ENCODE data around the gene BSDC1. TPM values are rescaled to one million over a fixed set of nuclear protein-coding genes. Genes with fewer than 3 reads are reported as not detected.

The BSDC1 gene
- total RNA-seq, 1 donor from 2014 or later, result 56.1 TPM

DNA sequence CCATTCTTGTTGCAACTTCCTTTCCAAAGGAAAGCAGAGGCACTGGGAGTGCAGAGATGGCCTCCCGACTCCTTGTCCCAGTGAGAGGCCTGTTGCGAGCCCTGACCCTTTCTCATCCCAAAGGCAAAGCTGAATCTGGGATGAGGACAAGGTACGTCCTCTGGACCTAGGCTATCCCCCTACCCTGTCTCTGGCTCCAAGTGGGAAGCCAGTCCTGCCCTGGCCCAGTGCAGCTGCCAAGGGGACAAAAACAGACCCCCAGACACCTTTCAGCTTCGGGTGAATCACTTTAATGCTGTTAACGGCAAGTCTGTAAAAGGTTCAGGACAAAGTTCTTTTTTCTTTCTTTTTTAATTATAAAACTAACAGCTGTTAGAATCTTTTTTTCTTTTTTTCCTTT lies 29.4 kb downstream of the BSDC1 start:
- no peak overlapping the region for H3K4me3 ChIP-seq
- no peak for DNase-seq (ENCODE audit: low spot score in 2 of 2)
- H3K36me3 ChIP-seq, result peaks cover 41 to 56% of the 10 kb centered on the region in 2 donors
- H3K27me3 ChIP-seq, result no peaks in the 10 kb centered on the region
- no peaks in the 10 kb centered on the region for H3K9me3 ChIP-seq
- H3K4me1 ChIP-seq, result peaks cover 0 to 10% of the 10 kb centered on the region in 2 donors
- intact Hi-C loops (cut with DNase I), result no loop called here
- no peak overlapping the region for H3K27ac ChIP-seq
- TF ChIP-seq, protein P1, sequence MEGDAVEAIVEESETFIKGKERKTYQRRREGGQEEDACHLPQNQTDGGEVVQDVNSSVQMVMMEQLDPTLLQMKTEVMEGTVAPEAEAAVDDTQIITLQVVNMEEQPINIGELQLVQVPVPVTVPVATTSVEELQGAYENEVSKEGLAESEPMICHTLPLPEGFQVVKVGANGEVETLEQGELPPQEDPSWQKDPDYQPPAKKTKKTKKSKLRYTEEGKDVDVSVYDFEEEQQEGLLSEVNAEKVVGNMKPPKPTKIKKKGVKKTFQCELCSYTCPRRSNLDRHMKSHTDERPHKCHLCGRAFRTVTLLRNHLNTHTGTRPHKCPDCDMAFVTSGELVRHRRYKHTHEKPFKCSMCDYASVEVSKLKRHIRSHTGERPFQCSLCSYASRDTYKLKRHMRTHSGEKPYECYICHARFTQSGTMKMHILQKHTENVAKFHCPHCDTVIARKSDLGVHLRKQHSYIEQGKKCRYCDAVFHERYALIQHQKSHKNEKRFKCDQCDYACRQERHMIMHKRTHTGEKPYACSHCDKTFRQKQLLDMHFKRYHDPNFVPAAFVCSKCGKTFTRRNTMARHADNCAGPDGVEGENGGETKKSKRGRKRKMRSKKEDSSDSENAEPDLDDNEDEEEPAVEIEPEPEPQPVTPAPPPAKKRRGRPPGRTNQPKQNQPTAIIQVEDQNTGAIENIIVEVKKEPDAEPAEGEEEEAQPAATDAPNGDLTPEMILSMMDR (IDR thresholded peaks at IDR 0.05), result no peak

DNA sequence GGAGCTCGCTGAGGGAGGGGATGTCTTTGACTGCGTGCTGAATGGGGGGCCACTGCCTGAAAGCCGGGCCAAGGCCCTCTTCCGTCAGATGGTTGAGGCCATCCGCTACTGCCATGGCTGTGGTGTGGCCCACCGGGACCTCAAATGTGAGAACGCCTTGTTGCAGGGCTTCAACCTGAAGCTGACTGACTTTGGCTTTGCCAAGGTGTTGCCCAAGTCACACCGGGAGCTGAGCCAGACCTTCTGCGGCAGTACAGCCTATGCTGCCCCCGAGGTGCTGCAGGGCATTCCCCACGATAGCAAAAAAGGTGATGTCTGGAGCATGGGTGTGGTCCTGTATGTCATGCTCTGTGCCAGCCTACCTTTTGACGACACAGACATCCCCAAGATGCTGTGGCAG lies 30.5 kb downstream of the BSDC1 start:
- TF ChIP-seq, protein P1 (IDR thresholded peaks at IDR 0.05), result no peak
- H3K27ac ChIP-seq, result no peak overlapping the region
- H3K27me3 ChIP-seq, result no peaks in the 10 kb centered on the region
- no peak for DNase-seq (ENCODE audit: low spot score in 2 of 2)
- intact Hi-C loops (cut with DNase I), result no loop called here
- peaks cover 0 to 10% of the 10 kb centered on the region in 2 donors for H3K4me1 ChIP-seq
- H3K4me3 ChIP-seq, result no peak overlapping the region
- H3K9me3 ChIP-seq, result no peaks in the 10 kb centered on the region
- peaks cover 34 to 50% of the 10 kb centered on the region in 2 donors for H3K36me3 ChIP-seq

DNA sequence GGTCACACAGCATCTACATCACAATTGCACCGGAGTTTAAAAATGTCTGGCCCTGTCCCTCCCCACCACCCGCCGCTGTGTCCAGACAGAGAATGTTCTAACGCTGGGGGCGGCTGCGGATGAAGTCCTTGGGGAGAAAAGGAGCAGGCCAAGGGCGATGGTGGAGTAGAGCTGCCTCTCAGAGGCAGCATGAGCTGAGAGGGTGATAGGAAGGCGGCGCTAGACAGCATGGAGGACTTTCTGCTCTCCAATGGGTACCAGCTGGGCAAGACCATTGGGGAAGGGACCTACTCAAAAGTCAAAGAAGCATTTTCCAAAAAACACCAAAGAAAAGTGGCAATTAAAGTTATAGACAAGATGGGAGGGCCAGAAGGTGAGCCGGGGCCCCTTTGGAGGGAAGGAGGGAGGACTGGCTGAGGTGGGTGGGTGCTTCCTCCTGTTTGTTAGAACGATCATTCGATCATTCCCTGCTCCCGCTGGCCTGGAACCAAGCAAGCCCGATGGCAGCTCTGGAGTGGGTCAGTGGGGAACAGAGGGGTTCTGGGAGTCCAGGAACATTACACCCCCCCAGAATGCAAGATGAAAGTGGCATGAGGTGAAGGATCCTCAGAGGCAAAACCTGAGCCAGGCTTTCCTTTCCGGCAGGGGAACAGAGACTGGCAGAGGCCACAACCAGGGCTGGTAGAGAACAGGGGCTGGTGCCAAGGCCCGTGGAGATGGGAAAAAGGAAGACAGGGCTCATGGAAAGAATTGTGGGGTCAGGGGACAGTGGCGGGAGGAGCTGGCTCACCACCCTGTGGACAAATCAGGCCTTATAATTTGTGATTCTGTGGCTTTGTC lies 31.5 kb downstream of the BSDC1 start, which contains the start of the genes FAM229A and TSSK3:
TSS of gene FAM229A (minus strand) at position 12 of the 840 bp plus-strand sequence. CDS start 394 bp downstream, outside the sequence.
TSS of gene TSSK3 (plus strand) at position 66 of the 840 bp plus-strand sequence. CDS start at position 229, 163 bp downstream.
- no peaks in the 10 kb centered on the region for H3K27me3 ChIP-seq
- TF ChIP-seq, protein P1 (IDR thresholded peaks at IDR 0.05), result no peak
- H3K4me1 ChIP-seq, result peaks cover 0 to 10% of the 10 kb centered on the region in 2 donors
- DNase-seq (ENCODE audit: low spot score in 2 of 2), result no peak
- intact Hi-C loops (cut with DNase I), result no loop called here
- H3K27ac ChIP-seq, result peak within 1 kb of the TSS in 1 of 2 donors; percentile 56
- H3K4me3 ChIP-seq, result peak within 1 kb of the TSS; percentile 48 to 68
- no peaks in the 10 kb centered on the region for H3K9me3 ChIP-seq
- peaks cover 25 to 39% of the 10 kb centered on the region in 2 donors for H3K36me3 ChIP-seq

DNA sequence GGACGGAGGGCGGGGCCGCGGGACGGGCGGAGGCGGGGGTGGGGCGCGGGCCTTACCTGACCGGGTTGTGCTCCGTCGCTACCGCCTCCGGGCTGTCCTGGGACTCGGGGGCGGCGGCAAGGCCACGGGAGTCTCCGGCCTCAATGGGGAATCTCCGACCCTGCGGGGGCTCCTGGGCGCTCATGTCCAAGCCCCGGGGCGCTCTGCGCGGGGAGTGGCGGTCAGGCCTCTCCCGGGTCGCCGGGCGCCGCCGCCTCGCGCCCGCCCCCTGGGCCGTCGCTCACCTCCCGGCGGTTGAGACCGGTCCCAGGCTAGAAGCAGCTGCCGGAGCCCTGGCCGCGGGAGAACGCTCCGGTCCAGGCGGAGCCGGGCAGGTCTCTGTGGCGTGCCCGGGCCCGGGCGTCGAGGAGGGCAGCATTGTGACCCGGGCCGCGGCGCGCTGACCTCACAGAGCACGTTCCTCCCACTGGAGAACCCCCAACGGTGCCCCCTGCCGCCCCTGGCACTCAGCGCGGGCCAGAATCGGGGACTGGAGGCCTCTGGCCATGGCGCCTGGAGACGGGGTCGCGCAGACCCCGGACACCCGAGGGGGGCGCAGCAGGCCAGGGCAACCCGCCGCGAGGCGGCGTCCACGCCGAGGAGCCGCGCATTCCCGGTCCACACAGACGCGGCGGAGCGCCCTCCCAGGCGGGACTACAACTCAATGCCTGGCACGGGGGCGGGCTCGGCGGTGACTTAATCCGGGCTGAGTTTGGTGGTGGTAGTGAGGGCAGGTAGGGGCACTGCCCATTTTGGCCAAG lies 32.4 kb downstream of the BSDC1 start:
- Histone ChIP-seq H3K27me3 (no peaks in the 10 kb centered on the region), H3K9me3 (no peaks in the 10 kb centered on the region), H3K4me1 (peaks cover 0 to 10% of the 10 kb centered on the region in 2 donors), H3K36me3 (peaks cover 17 to 31% of the 10 kb centered on the region in 2 donors), H3K27ac (peak overlapping the region in 1 of 2 donors; percentile 56), H3K4me3 (peak overlapping the region; percentile 48 to 68)
- intact Hi-C loops (cut with DNase I), result no loop called here
- TF ChIP-seq, protein P1 (IDR thresholded peaks at IDR 0.05), result peak; percentile 28 to 58 (median 39)
- DNase-seq (ENCODE audit: low spot score in 2 of 2), result peak in 1 of 2 donors; percentile 82

DNA sequence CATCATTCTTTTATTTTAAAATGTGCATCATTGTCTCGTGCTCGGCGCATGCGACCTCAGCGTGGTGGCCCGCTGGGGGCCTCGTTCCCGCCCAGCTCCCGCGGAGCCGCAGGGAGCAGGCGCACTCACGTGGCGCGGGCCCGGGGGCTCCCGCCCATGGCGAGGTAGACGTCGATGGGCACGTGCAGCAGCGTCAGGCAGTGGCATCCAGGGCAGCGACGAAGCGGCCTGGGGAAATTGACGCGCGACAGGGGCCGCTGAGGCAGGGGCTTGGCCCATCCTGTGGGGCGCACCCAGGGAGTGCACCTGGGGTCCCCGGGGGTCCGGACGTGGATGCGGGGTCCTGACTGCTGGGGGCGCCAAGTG lies 33.0 kb downstream of the BSDC1 start:
- peak overlapping the region in 1 of 2 donors; percentile 68 for H3K4me3 ChIP-seq
- TF ChIP-seq, protein P1 (IDR thresholded peaks at IDR 0.05), result no peak
- peaks cover 0 to 10% of the 10 kb centered on the region in 2 donors for H3K4me1 ChIP-seq
- no peaks in the 10 kb centered on the region for H3K27me3 ChIP-seq
- H3K36me3 ChIP-seq, result peaks cover 11 to 25% of the 10 kb centered on the region in 2 donors
- H3K27ac ChIP-seq, result no peak overlapping the region
- no peak for DNase-seq (ENCODE audit: low spot score in 2 of 2)
- no peaks in the 10 kb centered on the region for H3K9me3 ChIP-seq
- intact Hi-C loops (cut with DNase I), result no loop called here

All from ascending aorta (tissue), 2 donors.